Suprapubic skin (tissue), 4 donors: ENCODE data around the gene RAD50. TPM values are rescaled to one million over a fixed set of nuclear protein-coding genes. Genes with fewer than 3 reads are reported as not detected.
A peak's percentile ranks its signal among the peaks of the same experiment; 100 is the strongest.

Experiments used
- DNase-seq, 2 donors: peaks; one replicate each; pipeline ENCODE4 v3.0.0-alpha.2; 2019; ENCODE audit warnings: low spot score in 2 of 2
- H3K27ac ChIP-seq: fragments of 200-600 bp; sonication (generic); one replicate; pipeline ENCODE4 v1.5.1; 2019
- H3K27me3 ChIP-seq: fragments of 200-600 bp; sonication (generic); one replicate; pipeline ENCODE4 v1.5.1; 2019
- H3K36me3 ChIP-seq: fragments of 200-600 bp; sonication (generic); one replicate; pipeline ENCODE4 v1.5.1; 2019
- H3K4me1 ChIP-seq: fragments of 200-600 bp; sonication (generic); one replicate; pipeline ENCODE4 v1.5.1; 2019
- H3K4me3 ChIP-seq: fragments of 200-600 bp; sonication (generic); one replicate; pipeline ENCODE4 v1.5.1; 2019; ENCODE audit warnings: mild to moderate bottlenecking
- H3K9me3 ChIP-seq: fragments of 200-600 bp; sonication (generic); one replicate; pipeline ENCODE4 v1.5.1; 2019
- EP300 ChIP-seq: sonication (generic); formaldehyde crosslinking; IDR thresholded peaks from one replicate; pipeline ENCODE4 v1.6.1; 2017; ENCODE audit warnings: antibody characterized with exemption
- POLR2A ChIP-seq, 2 donors: fragments of 450-650 bp; IDR thresholded peaks; one replicate each; pipeline ENCODE4 v1.6.1; 2017; ENCODE audit warnings: antibody characterized with exemption in 2 of 2, mild to moderate bottlenecking in 2 of 2, moderate library complexity in 2 of 2
- POLR2AphosphoS5 ChIP-seq, 3 donors: sonication (generic); formaldehyde crosslinking; IDR thresholded peaks; one replicate each; pipeline ENCODE4 v1.6.1; 2017; ENCODE audit warnings: antibody characterized with exemption in 3 of 3
- WGBS: methylation state at CpG from one replicate; pipeline ENCODE4 v1.1.5; 2018; 5-methylcytosine and 5-hydroxymethylcytosine counted together
- total RNA-seq, 4 donors: library from RNA; depleted of rRNA; stranded (reverse); fragments of >200 nt; gene quantifications; one replicate each; pipeline ENCODE4 v1.1.0, GENCODE V29; 2016
- TF ChIP-seq, protein P1 (sequence below), 2 donors: fragments of 200-600 bp in 1 of 2; fragments of 450-650 bp in 1 of 2; sonication (generic) in 1 of 2; IDR thresholded peaks; one replicate each; pipeline ENCODE4 v1.5.1; 2016 to 2019; ENCODE audit warnings: antibody characterized with exemption in 2 of 2, mild to moderate bottlenecking in 1 of 2, moderate library complexity in 1 of 2

RAD50 gene
- total RNA-seq, 4 donors from 2014 or later: 17.3 to 53.4 (median 32.5) TPM

- Histone ChIP-seq H3K4me3 (no peak overlapping the region), H3K27me3 (no peaks in the 10 kb centered on the region), H3K4me1 (peaks cover 12% of the 10 kb centered on the region), H3K9me3 (no peaks in the 10 kb centered on the region), H3K36me3 (no peaks in the 10 kb centered on the region), H3K27ac (peak overlapping the region; percentile 60)
- WGBS: 64% methylated on average over 13 of the region's 13 CpGs
- TF ChIP-seq POLR2AphosphoS5 (IDR thresholded peaks at IDR 0.05) (no peak), EP300 (no peak), POLR2A (IDR thresholded peaks at IDR 0.05) (no peak)
- TF ChIP-seq, protein P1, sequence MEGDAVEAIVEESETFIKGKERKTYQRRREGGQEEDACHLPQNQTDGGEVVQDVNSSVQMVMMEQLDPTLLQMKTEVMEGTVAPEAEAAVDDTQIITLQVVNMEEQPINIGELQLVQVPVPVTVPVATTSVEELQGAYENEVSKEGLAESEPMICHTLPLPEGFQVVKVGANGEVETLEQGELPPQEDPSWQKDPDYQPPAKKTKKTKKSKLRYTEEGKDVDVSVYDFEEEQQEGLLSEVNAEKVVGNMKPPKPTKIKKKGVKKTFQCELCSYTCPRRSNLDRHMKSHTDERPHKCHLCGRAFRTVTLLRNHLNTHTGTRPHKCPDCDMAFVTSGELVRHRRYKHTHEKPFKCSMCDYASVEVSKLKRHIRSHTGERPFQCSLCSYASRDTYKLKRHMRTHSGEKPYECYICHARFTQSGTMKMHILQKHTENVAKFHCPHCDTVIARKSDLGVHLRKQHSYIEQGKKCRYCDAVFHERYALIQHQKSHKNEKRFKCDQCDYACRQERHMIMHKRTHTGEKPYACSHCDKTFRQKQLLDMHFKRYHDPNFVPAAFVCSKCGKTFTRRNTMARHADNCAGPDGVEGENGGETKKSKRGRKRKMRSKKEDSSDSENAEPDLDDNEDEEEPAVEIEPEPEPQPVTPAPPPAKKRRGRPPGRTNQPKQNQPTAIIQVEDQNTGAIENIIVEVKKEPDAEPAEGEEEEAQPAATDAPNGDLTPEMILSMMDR (IDR thresholded peaks at IDR 0.05): no peak
- DNase-seq: no peak
These were observed 118.1 kb downstream of the RAD50 start for GRCh38 chr5:132674671-132675506.

DNA sequence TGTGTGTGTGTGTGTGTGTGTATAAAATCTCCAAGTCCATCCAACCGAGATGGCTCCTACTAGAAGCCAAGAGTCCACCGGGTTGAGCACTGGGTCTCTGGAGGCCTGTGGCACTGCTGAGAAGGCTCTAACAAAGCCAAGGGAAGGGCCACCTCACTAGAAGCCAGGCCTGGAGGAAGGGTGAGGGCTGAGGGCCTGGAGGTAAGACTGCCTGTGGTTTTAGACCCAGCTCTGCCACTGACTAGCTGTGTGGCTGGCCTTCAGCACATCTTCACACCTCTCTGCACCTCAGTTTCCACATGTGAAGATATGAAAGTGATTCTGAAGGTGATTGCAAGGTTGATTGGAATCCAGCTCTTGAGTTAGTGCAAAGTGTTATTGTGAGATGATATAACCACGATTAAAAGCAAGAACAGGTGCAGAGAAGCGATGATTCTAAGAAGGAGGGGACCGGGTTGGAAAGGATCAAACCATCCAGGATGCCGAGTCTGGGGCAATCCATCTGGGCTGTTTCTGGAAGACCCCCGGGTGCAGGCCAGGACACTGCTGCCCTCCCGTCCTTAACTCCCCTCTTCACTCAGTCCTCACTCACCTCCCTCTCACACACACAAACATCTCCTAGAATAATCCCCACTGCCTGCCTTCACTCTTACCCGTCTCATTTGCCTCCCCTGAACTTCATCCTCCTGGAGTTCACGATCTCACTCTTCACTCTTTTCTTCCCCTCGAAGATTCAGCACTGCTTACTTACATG lies 119.3 kb downstream of the RAD50 start:
- Histone ChIP-seq H3K4me1 (peaks cover 12% of the 10 kb centered on the region), H3K4me3 (no peak overlapping the region), H3K27me3 (no peaks in the 10 kb centered on the region), H3K36me3 (no peaks in the 10 kb centered on the region), H3K9me3 (no peaks in the 10 kb centered on the region), H3K27ac (no peak overlapping the region)
- no peak for DNase-seq
- WGBS: 93% methylated on average over 11 of the region's 11 CpGs
- no peak for TF ChIP-seq POLR2A (IDR thresholded peaks at IDR 0.05)
- no peak for TF ChIP-seq POLR2AphosphoS5 (IDR thresholded peaks at IDR 0.05)
- TF ChIP-seq, protein P1 (IDR thresholded peaks at IDR 0.05): no peak
- no peak for TF ChIP-seq EP300

DNA sequence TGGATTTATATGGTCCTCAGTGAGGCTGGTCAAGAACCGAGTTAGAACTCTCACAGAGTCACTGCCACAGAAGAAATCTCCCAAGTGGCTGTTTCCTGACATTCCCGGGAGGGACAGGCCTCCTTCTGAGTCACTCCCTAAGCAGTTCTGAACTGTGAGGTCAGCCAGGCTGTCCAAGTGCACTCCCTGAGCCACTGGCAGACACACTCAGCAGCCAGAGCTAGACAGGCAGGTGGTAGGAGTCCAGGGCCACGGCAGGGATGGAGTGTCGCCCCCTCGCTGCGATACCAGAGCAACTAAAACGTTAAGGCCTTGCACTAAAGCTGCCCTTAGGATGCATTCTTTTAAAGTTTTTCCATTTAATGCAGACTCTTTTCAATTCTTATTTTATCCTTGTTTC lies 120.4 kb downstream of the RAD50 start:
- Histone ChIP-seq H3K9me3 (no peaks in the 10 kb centered on the region), H3K4me1 (peaks cover 12% of the 10 kb centered on the region), H3K36me3 (no peaks in the 10 kb centered on the region), H3K27me3 (no peaks in the 10 kb centered on the region), H3K27ac (no peak overlapping the region), H3K4me3 (no peak overlapping the region)
- no peak for DNase-seq
- 46% methylated on average over 7 of the region's 7 CpGs for WGBS
- TF ChIP-seq EP300 (no peak), POLR2AphosphoS5 (IDR thresholded peaks at IDR 0.05) (no peak), POLR2A (IDR thresholded peaks at IDR 0.05) (no peak)
- TF ChIP-seq, protein P1 (IDR thresholded peaks at IDR 0.05): no peak

GRCh38 chr5:132677682-132678400 lies 121.1 kb downstream of the RAD50 start:
- TF ChIP-seq POLR2A (IDR thresholded peaks at IDR 0.05) (no peak), EP300 (no peak), POLR2AphosphoS5 (IDR thresholded peaks at IDR 0.05) (no peak)
- TF ChIP-seq, protein P1 (IDR thresholded peaks at IDR 0.05): no peak
- Histone ChIP-seq H3K4me3 (no peak overlapping the region), H3K27me3 (no peaks in the 10 kb centered on the region), H3K4me1 (peaks cover 12% of the 10 kb centered on the region), H3K27ac (no peak overlapping the region), H3K9me3 (no peaks in the 10 kb centered on the region), H3K36me3 (no peaks in the 10 kb centered on the region)
- no peak for DNase-seq
- 84% methylated on average over 15 of the region's 15 CpGs for WGBS
